ENCODE measurements around the gene MTUS2.
A peak's percentile ranks its signal among the peaks of the same experiment; 100 is the strongest.

Gene MTUS2

DNA sequence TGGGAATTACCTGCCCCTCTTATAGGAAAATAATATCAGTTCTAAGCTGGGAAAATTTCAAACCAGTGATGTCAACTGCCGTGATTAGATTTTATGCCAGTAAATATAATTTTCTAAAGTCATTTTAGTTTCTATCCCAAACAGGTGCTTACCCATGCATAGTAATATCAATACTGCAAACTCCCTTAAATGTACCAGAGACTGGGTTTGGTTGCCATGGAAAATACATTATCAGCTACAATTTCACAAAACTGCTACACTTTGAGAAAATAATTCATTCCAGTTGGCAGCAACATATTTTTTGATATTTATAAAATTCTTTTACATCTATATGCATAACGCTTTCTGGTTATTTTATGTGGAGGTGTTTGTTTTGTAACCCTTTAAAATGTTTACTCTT, 631.8 kb downstream of the MTUS2 start:
- DNase-seq (ENCODE audit: low read depth in 2 of 2) = no peak

DNA sequence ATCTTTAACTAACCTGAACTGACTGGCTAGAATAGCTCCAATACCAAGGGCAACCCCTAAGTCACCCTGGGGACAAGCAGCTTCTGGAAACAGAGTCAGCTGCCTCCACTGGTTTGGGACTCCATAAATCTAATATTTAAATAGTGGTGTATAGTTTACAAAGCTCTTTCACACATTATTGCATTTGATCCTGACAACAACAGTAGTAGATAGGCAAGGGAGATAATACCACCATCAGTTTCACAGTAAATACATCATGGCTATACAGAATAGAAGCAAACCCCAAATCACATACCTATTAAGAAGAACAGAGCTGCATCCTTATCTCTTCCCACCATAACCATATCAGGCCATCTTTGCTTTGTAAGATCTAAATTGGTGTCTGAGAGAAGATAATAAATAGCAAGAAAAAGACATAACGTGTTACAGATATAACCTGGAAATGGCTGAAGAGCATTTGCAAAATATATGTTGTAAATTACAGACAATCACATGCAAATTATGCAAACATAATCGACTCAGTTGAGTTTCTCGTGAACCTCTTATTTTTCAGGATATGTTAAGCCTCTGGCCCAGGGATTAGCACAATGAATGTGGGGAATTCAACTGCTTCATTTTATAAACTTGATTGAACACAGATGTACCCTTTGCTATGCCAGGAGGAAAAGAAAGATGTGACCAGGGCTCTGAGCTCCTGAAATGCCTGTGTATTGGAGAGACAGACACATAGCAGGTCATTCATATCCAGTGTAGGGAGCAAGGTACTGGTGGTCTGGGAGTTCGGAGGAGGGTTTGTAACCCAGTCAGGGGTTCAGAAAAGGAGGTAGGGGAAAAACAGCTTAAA, 632.9 kb downstream of the MTUS2 start:
- no peak for DNase-seq (ENCODE audit: low read depth in 2 of 2)

DNA sequence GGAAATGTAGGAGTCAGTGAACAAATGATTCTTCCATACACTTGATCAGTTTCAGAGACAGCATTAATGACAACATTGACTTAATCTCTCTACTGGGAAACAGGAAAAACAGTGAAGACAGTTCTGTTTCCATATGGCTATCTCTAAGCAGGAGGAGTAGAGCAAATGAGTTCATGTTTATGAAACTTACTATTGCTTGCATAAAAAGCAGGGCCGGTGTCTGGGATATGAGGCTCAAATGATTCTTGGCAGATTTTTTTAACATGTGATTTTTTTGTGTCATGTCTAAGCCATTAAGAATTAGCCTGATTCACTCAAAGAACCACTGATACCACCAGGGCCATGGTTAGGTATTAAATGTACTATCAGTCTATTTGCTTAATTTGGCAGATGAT, 633.5 kb downstream of the MTUS2 start:
- no peak for DNase-seq (ENCODE audit: low read depth in 2 of 2)

DNA sequence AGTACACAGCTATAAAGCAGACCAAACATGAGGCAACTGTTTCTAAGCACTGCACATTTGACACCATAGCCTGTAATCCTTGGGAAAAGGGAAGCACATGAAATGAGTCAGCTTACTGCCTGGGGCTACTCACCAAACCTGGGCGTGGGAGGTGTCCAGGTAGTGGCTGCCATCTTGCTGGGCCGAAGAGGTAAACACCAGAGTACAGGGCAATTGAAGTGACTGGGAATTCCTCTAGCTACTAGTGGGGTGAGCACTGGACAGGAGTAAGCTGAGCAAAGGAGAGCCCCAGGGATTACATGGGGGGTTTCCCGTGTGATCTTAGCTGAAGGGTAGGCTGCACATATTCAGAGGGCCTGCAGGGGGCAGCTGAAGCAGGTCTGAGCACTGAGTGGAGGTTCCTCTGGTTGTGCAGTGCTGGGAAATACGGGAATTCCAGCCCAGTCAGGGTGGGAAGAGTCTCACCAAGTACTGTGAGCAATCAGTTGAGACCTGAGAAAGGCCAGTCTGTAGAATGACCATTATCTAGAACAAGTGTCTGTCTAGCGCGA, 634.9 kb downstream of the MTUS2 start:
- DNase-seq (ENCODE audit: low read depth in 2 of 2) = no peak

DNA sequence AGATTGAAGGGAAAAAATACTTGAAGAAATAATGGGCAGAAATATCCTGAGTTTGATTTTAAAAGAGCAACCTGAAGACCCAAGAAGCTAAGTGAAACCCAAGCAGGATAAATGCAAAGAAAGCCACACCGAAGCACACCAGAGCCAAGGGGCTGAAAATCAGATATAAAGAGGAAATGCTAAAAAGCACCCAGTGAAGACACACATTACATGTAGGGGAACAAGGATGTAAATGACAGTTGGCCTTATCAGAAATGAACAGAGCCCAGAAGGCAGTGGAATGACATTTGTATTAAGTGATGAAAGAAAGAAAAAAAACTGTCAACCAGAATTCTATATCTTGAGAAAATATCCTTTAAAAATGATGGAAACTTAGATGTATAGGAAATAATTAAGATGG, 636.3 kb downstream of the MTUS2 start:
- DNase-seq (ENCODE audit: low read depth in 2 of 2) = no peak

DNA sequence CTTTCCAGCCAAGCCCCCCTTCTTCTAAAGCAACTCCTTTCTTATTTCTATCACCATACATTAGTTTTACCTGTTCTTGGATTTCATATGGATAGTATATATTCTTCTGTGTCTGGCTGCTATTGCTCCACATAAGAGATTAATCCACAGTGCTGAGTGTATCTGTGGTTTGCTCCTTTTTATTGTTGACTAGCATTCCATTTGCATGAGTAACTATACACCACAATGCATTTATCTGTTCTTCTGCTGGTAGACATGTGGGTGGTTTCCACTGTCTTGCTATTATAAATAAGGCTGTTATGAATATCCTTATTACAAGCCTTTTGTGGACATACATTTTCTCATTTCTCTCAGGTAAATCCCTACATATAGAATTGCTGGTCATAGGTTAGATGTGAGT, 637.2 kb downstream of the MTUS2 start:
- no peak for DNase-seq (ENCODE audit: low read depth in 2 of 2)

DNA sequence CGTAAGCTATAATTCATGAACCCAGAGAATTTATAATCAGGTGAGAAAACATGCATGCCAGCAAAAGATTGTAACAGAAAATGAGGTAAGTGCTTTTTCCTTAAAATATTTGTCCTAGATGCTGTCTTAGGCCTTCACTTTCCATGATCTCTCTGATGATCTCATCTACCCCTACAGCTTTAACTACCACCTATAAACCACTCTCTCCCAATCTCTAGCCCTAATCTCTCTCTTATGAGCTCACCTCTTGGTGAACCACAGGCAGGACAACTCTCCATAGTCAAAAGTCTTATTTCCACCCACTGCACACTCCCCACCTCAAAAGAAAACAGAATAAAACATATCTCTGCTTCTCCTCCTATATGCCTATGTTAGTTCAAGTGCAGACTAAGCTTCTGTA, 638.3 kb downstream of the MTUS2 start:
- DNase-seq (ENCODE audit: low read depth in 2 of 2) = no peak

DNA sequence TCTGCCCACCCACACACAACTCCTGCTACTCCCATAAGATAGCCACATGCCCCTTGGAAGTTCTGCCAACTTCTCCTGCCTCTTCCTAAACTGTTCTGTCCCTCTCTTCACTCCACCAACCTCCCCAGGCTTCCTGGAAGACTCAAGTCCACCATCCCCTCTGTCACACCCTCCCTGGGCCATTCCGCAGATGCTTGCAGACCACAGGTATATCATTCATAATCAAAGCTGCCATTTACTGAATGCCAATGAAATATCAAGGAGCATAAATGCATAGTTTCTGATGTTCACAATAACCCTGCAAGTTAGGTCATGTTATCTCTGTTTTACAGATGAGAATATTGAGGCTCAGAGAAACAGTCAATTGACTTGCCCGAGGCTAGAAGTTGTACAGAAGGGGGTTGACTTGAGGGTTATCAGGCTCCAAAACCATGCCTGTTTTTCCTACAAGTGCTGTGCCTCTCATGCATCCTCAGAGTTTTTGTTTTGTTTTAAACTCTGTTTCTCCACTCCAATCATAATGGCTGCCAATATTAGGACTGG, 639.7 kb downstream of the MTUS2 start:
- DNase-seq (ENCODE audit: low read depth in 2 of 2) = no peak

DNA sequence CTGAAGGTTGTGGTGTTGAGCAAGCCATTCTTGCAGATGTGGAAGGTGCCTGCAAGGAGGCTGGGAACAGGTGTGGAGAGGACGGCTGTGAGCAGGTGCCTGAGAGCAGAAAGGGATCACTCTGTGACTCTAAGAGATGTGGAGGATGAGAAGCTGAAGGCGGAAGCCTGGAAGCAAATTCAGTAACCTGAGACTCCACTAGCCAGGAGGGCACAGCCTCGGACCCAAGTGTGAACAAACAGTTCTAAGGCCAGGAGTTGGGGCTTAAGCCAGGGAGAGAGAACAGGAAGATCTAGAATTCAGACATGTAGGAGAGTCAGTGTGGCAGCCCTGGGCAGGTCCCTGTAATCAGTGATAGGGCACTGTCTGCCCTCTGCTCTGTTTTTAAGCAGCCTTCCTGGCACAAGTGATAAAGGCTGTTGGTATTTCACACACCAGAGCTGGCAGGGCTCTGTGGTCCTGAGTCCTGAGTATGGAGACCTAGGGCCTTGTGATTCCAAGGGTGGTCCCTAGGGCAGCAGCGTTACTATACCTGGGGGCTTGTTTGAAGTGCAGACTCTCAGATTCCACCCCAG, 644.1 kb downstream of the MTUS2 start:
- no peak for DNase-seq (ENCODE audit: low read depth in 2 of 2)

DNA sequence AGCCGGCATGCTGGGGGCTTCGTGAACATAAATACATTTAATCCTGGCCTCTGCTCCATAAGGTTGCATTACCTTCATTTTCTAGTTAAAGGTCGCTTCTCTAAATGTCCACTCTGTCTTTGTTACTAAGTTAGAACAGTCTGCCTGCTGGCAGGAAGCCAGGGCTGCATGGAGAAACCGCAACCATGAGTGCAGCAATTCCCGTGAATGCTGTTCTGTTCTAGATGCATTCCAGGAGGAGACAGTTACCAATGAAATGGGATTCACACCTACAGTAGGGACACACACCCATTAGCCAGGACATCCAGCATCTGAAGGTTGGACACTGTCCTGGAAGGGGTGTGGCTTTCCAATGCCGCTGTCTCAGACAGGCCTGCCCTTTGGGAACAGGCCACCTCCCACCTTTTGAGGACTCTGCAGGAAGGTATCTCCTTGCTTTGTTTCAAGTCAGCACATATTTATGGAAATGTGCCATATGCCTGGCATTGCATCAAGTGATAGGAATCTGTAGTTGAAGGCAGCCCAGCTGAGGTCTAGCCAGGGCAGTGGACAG, 645.7 kb downstream of the MTUS2 start:
- no peak for DNase-seq (ENCODE audit: low read depth in 2 of 2)

DNA sequence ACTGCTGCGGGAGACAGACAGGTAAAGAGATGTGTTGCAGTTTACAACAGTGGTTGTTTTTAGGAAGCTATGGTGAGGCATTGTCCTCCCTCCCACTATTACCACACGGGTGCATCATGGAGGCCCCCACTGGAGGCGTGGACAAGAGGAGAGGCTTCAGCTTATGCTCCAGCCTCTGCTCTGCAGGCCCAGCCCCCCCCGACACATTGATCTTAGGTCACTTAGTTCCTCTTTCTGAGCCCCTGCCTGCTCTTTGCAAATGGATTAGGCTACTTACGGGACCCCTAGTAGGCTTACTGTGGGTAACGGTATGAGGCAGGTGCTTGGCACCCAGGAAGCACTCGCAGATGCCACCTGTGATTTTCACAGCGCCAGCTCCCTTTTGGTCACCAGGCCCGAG, 651.4 kb downstream of the MTUS2 start:
- DNase-seq (ENCODE audit: low read depth in 2 of 2) = no peak

DNA sequence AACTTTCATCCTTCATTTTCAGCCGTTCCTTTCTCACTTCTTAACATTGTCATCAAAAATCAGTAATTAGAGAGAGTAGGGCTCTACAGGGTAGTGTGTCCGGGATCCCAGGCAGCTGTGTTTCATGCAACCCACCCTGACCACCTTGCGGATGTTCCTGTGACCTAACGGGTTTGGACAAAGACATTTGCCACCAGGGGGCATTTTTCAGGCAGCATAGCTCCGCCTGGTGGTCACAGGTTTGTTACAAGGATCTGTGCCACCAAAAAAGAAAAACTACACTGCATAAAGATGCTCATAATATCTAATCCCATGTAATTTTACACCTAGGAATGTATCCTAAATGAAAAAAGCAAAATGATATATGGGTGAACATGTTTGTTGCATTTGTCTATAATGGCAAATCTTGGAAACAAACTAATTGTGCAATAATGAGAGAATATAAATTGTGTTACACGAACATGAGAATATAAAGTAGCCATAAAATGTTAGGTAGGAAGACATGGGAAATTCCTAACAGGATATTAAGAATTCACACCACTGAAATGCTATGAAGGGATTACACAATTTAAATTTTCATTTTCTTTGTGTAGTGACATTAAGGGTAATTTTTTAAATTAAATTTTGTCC, 652.3 kb downstream of the MTUS2 start:
- peak; percentile 28 to 38 for DNase-seq (ENCODE audit: low read depth in 2 of 2)

DNA sequence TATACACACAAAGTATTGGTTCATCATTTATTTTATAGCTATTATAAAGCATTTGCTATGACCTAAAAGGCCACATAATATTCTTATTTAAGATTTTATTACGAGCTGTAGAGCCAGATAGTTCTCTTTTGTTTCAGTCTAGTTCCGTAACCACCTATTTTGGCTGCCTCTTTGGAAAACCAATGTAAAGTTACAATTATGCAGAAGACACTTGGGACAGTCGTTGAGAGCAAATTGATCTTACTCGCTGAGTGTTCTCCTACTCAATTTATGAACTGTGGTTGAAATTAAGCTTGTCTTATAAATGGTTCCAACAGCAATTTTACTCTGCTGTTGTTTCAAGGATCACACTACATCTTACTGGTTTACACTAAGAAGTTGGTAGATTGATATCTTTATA, 653.0 kb downstream of the MTUS2 start:
- no peak for DNase-seq (ENCODE audit: low read depth in 2 of 2)

DNA sequence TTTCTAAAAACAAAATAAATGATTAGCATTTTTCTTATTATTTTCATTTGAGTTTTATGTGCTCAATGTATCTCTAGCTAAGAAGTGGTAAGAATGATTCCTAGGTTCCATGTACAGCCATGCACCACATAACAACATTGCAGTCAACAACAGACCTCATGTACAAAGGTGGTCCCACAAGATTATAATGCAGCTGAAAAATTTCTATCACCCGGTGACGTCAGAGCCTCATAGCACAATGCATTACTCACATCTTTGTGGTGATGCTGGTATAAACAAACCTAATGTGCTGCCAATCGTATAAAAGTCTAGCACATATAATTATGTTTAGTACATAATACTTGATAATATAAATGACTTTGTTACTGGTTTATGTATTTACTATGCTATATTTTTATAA, 654.9 kb downstream of the MTUS2 start:
- DNase-seq (ENCODE audit: low read depth in 2 of 2) = no peak

DNA sequence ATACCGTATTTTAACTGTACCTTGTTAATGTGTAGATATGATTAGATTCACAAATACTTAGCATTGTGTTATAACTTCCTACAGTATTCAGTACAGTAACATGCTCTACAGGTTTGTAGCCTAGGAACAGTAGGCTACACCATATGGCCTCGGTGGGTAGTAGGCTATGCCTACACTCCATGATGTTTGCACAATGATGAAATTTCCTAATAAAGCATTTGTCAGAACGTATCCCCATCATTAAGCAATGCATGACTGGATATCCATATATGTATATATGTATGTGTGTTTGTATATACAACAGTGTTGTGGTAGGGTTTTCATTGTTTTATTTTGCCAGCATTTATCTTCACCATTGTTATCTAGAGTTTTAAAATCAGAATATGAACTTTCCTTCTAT, 655.9 kb downstream of the MTUS2 start:
- no peak for DNase-seq (ENCODE audit: low read depth in 2 of 2)

DNA sequence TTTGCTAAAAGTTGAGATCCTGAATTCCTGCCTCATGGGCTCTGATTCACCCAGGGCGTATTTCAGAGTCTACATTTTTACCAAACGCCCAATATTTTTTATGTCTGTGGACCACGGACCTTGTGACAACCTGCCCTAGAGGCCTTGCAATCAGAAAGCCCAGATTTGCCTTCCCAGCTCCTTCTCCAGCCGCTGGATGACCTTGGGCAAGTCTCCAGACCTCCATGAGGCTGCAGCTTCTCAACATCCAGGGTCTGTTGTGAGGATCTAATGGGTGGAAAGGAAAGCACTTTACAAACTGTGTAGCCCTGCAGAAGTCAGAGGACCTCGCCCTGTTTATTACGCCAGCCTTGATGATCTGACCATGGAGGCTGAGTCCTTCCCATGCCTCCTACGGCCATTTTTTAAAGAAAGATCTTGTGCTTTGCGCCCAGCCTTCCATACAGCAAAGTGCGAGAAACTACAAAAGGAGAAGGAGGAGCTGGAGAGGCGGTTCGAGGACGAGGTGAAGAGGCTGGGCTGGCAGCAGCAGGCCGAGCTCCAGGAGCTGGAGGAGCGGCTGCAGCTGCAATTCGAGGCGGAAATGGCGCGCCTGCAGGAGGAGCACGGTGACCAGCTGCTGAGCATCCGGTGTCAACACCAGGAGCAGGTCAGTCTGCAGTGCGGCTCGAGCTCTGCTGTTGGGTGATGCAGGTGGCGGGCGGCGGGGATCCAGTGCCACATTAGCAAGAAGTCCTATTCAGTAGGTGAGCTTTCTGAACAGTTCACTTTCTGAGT, 659.8 kb downstream of the MTUS2 start:
- no peak for DNase-seq (ENCODE audit: low read depth in 2 of 2)

DNA sequence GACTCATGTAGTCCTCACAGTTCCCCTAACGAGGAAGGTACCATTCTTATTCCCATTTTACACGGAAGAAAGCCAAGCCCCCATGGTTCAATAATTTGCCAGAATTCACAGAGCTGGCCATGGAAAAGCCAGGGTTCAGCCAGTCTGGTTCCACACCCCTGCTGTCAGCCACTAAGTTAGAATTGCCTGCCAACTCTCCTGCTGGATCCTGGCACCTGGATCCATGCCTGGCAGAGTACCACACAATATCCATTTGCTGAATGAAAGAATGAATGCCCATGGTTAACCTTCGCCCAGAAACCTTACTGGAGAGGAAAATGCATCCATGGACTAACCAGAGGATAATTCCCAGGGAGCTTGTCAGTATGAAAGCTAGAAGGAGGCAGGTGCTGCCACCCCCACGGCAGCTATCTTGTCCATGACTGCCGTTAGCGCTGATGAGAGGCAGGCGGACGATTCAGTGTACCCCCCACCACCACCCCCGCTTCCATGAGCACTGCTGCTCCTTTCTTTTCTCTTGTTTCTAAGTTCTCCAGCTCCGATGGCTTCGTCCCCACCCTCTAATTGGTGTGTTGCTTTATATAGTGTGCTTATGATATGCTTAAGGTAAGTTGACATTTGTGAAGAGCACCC, 660.9 kb downstream of the MTUS2 start:
- no peak for DNase-seq (ENCODE audit: low read depth in 2 of 2)

DNA sequence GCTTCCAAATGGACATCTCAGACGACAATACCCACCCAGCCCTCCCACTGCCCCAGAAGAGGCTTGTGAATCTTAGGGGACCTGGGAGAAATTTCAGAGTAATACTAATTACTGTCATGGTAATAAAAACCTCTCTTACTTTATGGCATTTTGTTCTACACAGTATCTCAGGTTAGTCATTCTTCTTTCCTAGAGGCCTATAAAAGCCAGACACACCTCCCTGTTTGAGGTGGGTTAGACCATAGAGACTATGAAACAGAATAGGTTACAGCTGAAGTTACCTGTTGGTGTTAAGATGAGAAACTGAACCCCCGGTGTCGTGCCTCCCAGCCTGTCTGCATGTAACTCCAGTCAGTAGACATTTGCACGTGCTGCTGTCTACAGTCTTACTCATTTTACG, 661.5 kb downstream of the MTUS2 start:
- no peak for DNase-seq (ENCODE audit: low read depth in 2 of 2)

DNA sequence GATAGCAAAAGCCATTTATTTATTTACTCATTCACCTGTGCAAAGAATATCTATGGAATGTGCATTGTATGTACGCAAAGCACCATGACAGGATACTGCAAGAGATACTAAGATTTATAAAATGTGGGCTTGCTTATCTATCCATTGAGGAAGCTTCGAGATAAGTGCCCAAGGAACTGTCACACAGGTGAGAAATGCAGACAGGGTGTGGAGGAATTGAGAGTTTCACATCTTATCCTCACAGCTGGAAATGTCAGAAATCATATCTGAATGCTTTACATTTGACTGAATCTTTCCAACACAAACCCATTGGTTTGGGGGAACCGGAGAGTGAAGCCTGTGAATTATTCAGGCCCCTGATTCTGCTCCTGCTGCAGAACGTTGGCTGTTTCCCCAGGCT, 662.4 kb downstream of the MTUS2 start:
- no peak for DNase-seq (ENCODE audit: low read depth in 2 of 2)

DNA sequence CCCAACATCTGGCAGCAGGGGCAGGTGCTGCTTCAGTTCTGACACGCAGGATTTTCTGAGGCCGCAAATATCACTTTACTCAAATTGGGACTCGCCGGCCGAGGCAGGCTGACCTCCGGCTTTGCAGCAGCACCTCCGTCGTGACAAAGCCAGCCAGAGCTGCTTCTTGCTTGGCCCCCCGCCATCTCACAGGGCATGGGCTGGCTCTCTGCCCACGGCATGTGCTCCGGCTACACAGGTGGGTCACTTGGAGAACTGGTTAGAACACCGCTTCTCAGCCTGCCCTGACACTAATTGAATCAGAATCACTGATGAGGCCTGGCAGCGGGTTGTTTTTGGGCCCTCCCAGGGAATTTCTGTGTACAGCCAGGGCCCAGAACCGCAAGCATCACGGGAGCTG, 663.1 kb downstream of the MTUS2 start:
- DNase-seq (ENCODE audit: low read depth in 2 of 2) = no peak

DNA sequence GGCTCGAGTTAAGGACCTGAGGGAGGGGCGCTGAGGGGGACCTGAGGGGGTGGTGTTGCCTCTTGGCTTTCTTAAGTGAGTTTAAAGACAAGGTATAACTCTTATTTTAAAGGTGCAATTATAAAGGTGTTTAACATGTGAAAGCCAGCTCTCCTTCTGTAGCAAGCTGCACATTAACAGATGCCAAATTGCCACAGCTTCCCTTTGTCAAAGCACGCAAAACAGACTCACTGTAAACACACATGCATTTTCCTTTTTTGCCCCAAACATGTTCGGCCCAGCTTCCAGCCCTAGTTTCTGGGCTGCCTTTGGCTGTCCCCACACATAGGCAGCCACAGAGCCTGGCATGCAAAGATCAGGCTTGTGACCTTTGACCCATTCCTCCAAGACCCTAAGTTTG, 663.5 kb downstream of the MTUS2 start:
- DNase-seq (ENCODE audit: low read depth in 2 of 2) = no peak

Data from stimulated activated CD8-positive, alpha-beta memory T cell treated with anti-CD3 and anti-CD28 coated beads, Interleukin-2, amount 100 ng/mL, for 48 hours (primary cell).